Loucy (cell line): ENCODE data around the gene MBD4.

ENCODE experiments used
- EZH2phosphoT487 ChIP-seq: fragments of 200-600 bp; IDR thresholded peaks from 2 replicates; pipeline ENCODE4 v1.6.1; 2018; ENCODE audit warnings: antibody characterized with exemption, mild to moderate bottlenecking, moderate library complexity, borderline replicate concordance
- TF ChIP-seq, protein P1 (sequence below): fragments of 200-600 bp; sonication (generic); conservative IDR thresholded peaks from 2 replicates; pipeline ENCODE4 v1.5.1; 2014; ENCODE audit warnings: mild to moderate bottlenecking, antibody characterized with exemption, low read length

DNA sequence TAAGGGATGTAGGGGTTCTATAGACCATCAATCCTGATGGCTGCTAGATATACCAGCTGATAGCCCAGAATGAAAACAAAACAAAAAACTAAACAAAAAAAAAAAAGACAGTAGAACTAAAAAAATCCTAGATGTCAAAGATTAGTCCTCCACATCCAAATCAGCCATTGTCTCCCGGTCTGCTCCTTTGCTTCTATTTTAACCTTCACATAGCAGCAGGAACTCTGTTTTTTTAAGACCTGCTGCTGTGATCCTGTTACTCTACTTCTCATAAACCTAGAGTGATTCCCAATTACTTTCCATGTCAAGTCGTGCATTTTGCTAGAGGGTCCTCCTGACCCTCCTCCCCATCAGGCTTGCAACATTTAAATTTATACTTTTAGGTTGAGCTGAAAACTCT, 2.7 kb upstream of the MBD4 start:
- TF ChIP-seq, protein P1, sequence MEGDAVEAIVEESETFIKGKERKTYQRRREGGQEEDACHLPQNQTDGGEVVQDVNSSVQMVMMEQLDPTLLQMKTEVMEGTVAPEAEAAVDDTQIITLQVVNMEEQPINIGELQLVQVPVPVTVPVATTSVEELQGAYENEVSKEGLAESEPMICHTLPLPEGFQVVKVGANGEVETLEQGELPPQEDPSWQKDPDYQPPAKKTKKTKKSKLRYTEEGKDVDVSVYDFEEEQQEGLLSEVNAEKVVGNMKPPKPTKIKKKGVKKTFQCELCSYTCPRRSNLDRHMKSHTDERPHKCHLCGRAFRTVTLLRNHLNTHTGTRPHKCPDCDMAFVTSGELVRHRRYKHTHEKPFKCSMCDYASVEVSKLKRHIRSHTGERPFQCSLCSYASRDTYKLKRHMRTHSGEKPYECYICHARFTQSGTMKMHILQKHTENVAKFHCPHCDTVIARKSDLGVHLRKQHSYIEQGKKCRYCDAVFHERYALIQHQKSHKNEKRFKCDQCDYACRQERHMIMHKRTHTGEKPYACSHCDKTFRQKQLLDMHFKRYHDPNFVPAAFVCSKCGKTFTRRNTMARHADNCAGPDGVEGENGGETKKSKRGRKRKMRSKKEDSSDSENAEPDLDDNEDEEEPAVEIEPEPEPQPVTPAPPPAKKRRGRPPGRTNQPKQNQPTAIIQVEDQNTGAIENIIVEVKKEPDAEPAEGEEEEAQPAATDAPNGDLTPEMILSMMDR: no peak
- no peak for TF ChIP-seq EZH2phosphoT487
